ENCODE results near the gene IL2RG. TPM values are rescaled to one million over a fixed set of nuclear protein-coding genes. Genes with fewer than 3 reads are reported as not detected.

The IL2RG gene
- total and polyA plus RNA-seq, 10 of the 15 experiments (the other 5 are each of a cell fraction or from before 2014, with no cell fraction given) = 63.9 to 686 (median 183) TPM

- TF ChIP-seq CEBPZ (IDR thresholded peaks at IDR 0.05; ENCODE audit: low read depth, low read length) (no peak), SREBF1 (IDR thresholded peaks at IDR 0.05; ENCODE audit: low read length) (no peak), SIN3A (IDR thresholded peaks at IDR 0.05; ENCODE audit: low read depth, low read length) (0 out of 2 replicates have a peak, but pooled peaks have one; percentile 36), SIX5 (IDR thresholded peaks at IDR 0.05; ENCODE audit: low read depth, low read length, severe bottlenecking) (peak; percentile 84), KAT2A (conservative IDR thresholded peaks at IDR 0.05; ENCODE audit: control insufficient read depth, low read depth, low read length) (no peak), SRF (IDR thresholded peaks at IDR 0.05; ENCODE audit: low read depth in 2 of 2, low read length in 2 of 2) (no peak), HCFC1 (IDR thresholded peaks at IDR 0.05; ENCODE audit: low read length) (peak; percentile 85), POLR2AphosphoS2 (IDR thresholded peaks at IDR 0.05; ENCODE audit: low read depth, low read length) (no peak), CBFB (IDR thresholded peaks at IDR 0.05; ENCODE audit: low read depth) (no peak), BCL11A (IDR thresholded peaks at IDR 0.05; ENCODE audit: low read depth, low read length) (no peak), NRF1 (conservative IDR thresholded peaks at IDR 0.05; ENCODE audit: low read depth, low read length) (peak; percentile 23; the same call in 1 of the 2 replicates), MTA2 (IDR thresholded peaks at IDR 0.05; ENCODE audit: low read depth) (no peak)
Observed at GRCh38 chrX:71095555-71095980, 15.8 kb downstream of the IL2RG start, which contains the start of gene FOXO4 (continued).

Measured in GM12878 (cell line).